Thymus (tissue), 11 donors: ENCODE measurements around the gene KIF2C. TPM values are rescaled to one million over a fixed set of nuclear protein-coding genes. Genes with fewer than 3 reads are reported as not detected.

ENCODE experiments used
- DNase-seq, 9 donors: peaks; one replicate each; pipeline ENCODE4 v3.0.0-alpha.2; 2013; ENCODE audit warnings: low spot score in 9 of 9, low read depth in 6 of 9, missing footprints in 1 of 9
- H3K27ac ChIP-seq, 2 donors: one replicate each; pipeline ENCODE4 v1.5.1; 2013; ENCODE audit warnings: control low read depth in 1 of 2, low read depth in 1 of 2, low read length in 1 of 2, mild to moderate bottlenecking in 1 of 2, moderate library complexity in 1 of 2
- H3K27me3 ChIP-seq, 2 donors: one replicate each; pipeline ENCODE4 v1.5.1; 2013; ENCODE audit warnings: low read length in 1 of 2; ENCODE audit not compliant: control insufficient read depth in 2 of 2, insufficient read depth in 1 of 2
- H3K36me3 ChIP-seq, 2 donors: one replicate each; pipeline ENCODE4 v1.5.1; 2013; ENCODE audit warnings: low read length in 1 of 2, mild to moderate bottlenecking in 1 of 2, moderate library complexity in 1 of 2; ENCODE audit not compliant: control insufficient read depth in 2 of 2, insufficient read depth in 2 of 2
- H3K4me1 ChIP-seq, 2 donors: one replicate each; pipeline ENCODE4 v1.5.1; 2013; ENCODE audit warnings: low read length in 2 of 2; ENCODE audit not compliant: control insufficient read depth in 2 of 2, insufficient read depth in 2 of 2
- H3K4me3 ChIP-seq, 2 donors: one replicate each; pipeline ENCODE4 v1.5.1; 2013; ENCODE audit warnings: low read length in 2 of 2, control low read depth in 1 of 2, mild to moderate bottlenecking in 1 of 2
- H3K9me3 ChIP-seq, 2 donors: one replicate each; pipeline ENCODE4 v1.5.1; 2013; ENCODE audit warnings: low read length in 1 of 2, mild to moderate bottlenecking in 1 of 2; ENCODE audit not compliant: control insufficient read depth in 2 of 2, insufficient read depth in 1 of 2
- WGBS: extraction: QIAGEN DNeasy Blood & Tissue Kit; methylation state at CpG from one replicate; pipeline ENCODE4 v1.1.7; 2013; 5-methylcytosine and 5-hydroxymethylcytosine counted together
- polyA plus RNA-seq: library from polyadenylated mRNA; stranded (reverse); fragments of 200-250 nt; gene quantifications from one replicate; pipeline ENCODE4 v1.2.3, GENCODE V29; 2013
- total RNA-seq: library from RNA; stranded (reverse); fragments of 120-200 nt; gene quantifications from one replicate; pipeline ENCODE4 v1.2.4, GENCODE V29; 2013
- donor health status: healthy.

Gene KIF2C
- total and polyA plus RNA-seq, 2 donors = 6.2 to 42.1 TPM

DNA sequence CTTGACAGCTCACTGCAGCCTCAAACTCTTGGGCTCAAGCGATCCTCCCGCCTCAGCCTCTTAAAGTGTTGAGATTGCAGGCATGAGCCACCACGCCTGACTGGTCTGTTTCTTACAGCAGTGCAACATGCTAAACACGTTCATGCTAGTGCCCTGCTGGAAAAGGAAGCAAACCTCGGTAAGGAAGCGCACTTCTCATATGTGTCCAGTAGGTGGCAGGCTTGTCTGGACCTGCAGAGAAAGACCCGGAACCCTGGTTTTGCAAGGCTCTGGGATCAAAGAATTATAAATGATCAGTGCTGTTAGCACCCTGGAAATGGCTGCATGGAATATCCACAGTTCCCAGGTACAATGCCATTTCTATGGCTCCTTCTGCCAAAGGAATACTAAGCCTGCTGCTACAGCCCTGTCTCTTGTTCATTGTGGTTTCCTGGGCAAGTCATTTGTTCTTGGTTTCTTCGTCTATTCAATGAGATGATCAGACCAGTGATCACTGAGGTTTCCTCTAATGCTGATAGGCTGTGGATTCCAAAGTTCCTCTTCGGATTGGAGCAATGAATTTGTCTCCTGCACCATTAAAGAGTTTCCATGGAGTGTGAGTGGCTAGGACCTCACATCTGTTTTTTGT lies 24.6 kb upstream of the KIF2C start:
- no peaks in the 10 kb centered on the region for H3K9me3 ChIP-seq
- no peaks in the 10 kb centered on the region for H3K27me3 ChIP-seq
- peak overlapping the region; percentile 11 to 52 for H3K27ac ChIP-seq
- peak in 8 of 9 donors; percentile 72 to 90 (median 78) for DNase-seq
- peaks cover 9 to 30% of the 10 kb centered on the region in 2 donors for H3K4me1 ChIP-seq
- no peaks in the 10 kb centered on the region for H3K36me3 ChIP-seq
- WGBS = 7% methylated on average over 9 of the region's 9 CpGs
- H3K4me3 ChIP-seq = no peak overlapping the region

DNA sequence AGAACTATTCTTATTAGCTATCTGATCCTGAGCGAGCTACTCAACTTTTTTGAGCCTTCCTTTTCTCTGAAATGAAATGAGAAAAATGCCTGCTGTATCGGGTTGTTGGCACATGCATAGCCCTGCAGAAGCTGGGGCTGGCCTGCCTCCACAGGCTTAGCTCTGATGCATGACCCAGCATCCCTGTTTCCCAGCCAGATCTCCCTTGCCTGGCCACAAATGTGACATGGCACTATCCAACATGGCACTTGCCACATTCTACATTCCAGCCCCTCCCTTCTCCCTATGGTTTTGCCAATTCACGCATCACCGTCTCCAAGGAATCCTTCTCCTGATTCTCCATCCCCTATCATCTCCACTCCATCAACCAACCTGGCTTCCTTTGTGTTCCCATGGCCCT lies 22.5 kb upstream of the KIF2C start:
- Histone ChIP-seq H3K27ac (no peak overlapping the region), H3K36me3 (no peaks in the 10 kb centered on the region), H3K4me3 (no peak overlapping the region), H3K9me3 (no peaks in the 10 kb centered on the region), H3K4me1 (peaks cover 13 to 47% of the 10 kb centered on the region in 2 donors), H3K27me3 (no peaks in the 10 kb centered on the region)
- WGBS = 96% methylated on average over 4 of the region's 4 CpGs
- no peak for DNase-seq

DNA sequence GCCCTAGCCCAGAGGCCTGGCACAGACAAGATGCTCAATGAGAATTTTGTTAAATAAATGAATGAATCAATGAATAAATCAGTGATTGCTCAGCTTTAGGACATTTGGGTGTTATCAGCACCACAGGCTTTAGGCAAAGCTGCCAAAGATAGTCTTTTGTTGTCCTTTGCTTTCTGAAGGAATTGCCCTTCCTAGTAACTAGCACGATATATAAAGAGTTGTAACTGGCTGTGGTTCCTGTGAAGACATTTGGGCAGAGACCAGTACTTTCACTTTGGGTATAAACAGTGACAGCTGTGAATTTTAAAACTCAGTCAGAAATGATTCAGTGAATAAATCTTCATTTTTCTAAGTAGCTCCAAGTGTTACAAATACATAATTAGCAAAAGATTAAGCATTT lies 22.0 kb upstream of the KIF2C start:
- Histone ChIP-seq H3K4me3 (no peak overlapping the region), H3K4me1 (peaks cover 13 to 52% of the 10 kb centered on the region in 2 donors), H3K9me3 (no peaks in the 10 kb centered on the region), H3K27ac (no peak overlapping the region), H3K27me3 (no peaks in the 10 kb centered on the region), H3K36me3 (no peaks in the 10 kb centered on the region)
- DNase-seq = no peak
- 11% methylated on average over 1 of the region's 1 CpG for WGBS

DNA sequence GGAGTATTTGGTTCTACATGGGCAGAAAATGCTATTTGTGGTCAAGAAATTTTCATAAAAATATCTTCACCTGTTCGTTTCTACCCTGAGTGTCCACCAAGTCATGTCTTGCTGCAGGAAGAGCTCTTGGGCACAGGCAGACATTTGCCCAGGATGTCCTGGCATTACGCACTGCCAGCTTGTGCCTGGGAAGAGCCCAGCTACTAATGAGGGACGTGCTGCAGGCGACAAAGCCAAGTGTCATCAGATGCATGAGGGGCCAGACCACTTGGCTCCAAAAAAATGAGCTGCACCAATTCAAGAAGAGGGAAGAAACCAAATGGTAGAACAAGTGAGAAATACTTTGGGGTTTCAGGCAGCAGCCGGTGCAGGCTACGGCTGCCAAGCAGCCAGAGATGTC lies 21.5 kb upstream of the KIF2C start:
- H3K4me3 ChIP-seq = no peak overlapping the region
- WGBS = 90% methylated on average over 6 of the region's 6 CpGs
- no peaks in the 10 kb centered on the region for H3K9me3 ChIP-seq
- no peak overlapping the region for H3K27ac ChIP-seq
- H3K4me1 ChIP-seq = peaks cover 13 to 56% of the 10 kb centered on the region in 2 donors
- no peak for DNase-seq
- no peaks in the 10 kb centered on the region for H3K27me3 ChIP-seq
- no peaks in the 10 kb centered on the region for H3K36me3 ChIP-seq

DNA sequence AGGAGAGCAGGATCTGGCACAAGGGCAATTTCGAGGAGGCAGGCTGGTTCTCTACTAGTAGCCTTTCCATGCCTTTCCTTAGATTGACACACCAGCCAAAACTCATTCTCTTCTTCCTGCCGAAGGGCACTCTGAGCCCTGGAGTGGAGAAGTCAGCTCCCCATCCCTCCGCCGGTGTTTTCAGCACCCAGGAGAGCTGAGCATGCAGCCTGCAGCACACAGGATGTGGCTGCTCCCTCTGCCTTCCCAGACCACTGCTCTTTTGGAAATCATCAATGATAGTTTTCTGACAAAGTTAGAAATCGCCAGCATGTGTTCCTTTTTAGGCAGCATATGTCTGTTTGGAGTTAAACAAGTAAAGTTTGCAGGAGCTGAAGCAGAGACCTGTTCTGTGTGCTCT lies 20.3 kb upstream of the KIF2C start:
- H3K27ac ChIP-seq = peak overlapping the region in 1 of 2 donors; percentile 65

DNA sequence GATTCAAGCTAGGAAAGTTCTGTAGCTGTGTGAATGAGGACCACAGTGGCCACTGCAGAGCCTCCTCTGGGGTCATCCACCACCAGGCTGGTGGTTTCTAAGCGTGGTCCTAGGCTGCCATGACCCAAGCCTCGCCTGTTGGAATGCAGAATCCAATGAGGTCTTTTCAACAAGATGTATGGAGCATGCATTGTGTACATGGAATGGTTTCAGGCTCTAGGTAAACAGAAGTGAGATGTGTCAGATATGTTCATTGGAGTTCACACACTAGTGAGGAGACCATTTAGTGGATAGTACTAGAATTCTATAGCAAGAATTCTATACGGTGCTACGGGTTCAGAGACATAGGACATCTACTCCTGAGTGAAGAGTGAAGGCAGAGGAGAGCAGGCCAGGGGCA lies 19.4 kb upstream of the KIF2C start:
- 83% methylated on average over 4 of the region's 4 CpGs for WGBS
- peak overlapping the region; percentile 26 to 46 for H3K27ac ChIP-seq
- H3K4me1 ChIP-seq = peaks cover 12 to 59% of the 10 kb centered on the region in 2 donors
- no peaks in the 10 kb centered on the region for H3K27me3 ChIP-seq
- no peaks in the 10 kb centered on the region for H3K9me3 ChIP-seq
- DNase-seq = no peak
- H3K36me3 ChIP-seq = peaks cover 0 to 6% of the 10 kb centered on the region in 2 donors
- no peak overlapping the region for H3K4me3 ChIP-seq

More for the DNA sequence above, 20.3 kb upstream of the KIF2C start:
- H3K4me3 ChIP-seq = no peak overlapping the region
- 74% methylated on average over 5 of the region's 5 CpGs for WGBS
- H3K27me3 ChIP-seq = no peaks in the 10 kb centered on the region
- H3K36me3 ChIP-seq = no peaks in the 10 kb centered on the region
- peaks cover 14 to 68% of the 10 kb centered on the region in 2 donors for H3K4me1 ChIP-seq
- H3K9me3 ChIP-seq = no peaks in the 10 kb centered on the region
- DNase-seq = no peak

DNA sequence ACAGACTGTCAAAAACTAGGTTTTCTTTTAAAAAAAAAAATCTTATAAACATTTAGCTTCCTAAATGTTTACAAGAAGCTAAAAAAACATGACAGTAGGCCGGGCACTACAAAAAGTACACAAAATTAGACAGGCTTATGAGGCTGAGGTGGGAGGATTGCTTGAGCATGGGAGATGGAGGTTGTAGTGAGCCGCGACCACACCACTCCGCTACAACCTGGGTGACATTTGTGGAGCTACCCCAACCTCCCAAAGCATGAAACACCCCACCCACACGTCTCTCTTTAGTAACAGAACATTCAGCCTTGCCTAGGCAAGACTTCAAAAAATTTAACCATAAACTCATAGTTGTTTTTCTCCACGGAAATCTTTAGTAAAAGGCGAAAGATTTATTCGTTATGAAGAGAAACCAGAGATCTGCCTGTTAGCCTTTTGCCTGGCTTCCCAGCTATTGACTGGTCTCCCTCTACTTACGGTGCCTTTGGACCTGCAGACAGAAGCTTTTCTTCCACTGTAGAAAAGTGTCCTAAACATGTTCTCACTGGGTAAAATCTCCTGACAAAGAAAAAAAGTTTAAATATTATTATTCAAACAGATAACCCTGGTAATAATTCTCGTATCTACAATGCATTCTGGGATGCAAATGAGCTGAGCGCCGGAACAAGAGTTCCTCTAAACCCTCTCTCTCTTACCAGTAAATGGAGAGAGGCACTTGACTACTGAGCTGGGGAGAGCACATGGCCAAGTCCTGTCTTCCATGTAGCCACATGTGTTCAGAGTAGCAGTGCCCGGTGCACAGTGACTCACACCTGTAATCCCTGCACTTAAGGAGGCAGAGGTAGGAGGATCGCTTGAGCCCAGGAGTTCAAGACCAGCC lies 17.9 kb upstream of the KIF2C start:
- WGBS = 12% methylated on average over 14 of the region's 14 CpGs
- H3K36me3 ChIP-seq = peaks cover 0 to 7% of the 10 kb centered on the region in 2 donors
- peaks cover 11 to 56% of the 10 kb centered on the region in 2 donors for H3K4me1 ChIP-seq
- no peaks in the 10 kb centered on the region for H3K27me3 ChIP-seq
- H3K4me3 ChIP-seq = peak overlapping the region in 1 of 2 donors; percentile 25
- H3K9me3 ChIP-seq = no peaks in the 10 kb centered on the region
- peak overlapping the region; percentile 82 to 95 for H3K27ac ChIP-seq
- DNase-seq = peak in 7 of 9 donors; percentile 63 to 87 (median 70)

DNA sequence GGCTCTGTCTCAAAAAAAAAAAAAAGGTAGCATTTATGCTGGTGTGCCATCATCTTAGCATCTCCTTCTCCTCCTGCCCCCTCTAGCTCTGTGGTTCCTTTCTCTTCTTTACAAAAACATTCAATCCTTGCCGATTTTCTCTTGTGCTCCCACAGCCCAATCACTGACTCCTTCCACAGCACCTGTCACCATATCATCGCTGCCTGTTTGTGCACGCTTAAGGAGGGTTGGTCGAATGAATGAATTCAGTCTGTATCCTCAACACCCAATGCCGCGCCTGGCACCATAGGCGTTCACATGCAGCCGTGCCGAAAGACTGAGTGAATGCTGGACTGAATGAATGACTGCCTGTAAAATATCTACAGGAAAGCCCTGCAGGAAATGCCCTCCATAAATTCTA lies 16.6 kb upstream of the KIF2C start:
- peak overlapping the region; percentile 37 for H3K4me3 ChIP-seq
- H3K4me1 ChIP-seq = peaks cover 9 to 50% of the 10 kb centered on the region in 2 donors

More for the DNA sequence above, 16.6 kb upstream of the KIF2C start:
- no peaks in the 10 kb centered on the region for H3K9me3 ChIP-seq
- H3K36me3 ChIP-seq = peaks cover 0 to 7% of the 10 kb centered on the region in 2 donors
- peak overlapping the region; percentile 22 to 44 for H3K27ac ChIP-seq
- H3K27me3 ChIP-seq = no peaks in the 10 kb centered on the region
- WGBS = 15% methylated on average over 9 of the region's 9 CpGs
- peak in 1 of 9 donors; percentile 37 for DNase-seq
